ENCODE results near the gene LGI1.

LGI1 gene

GRCh38 chr10:93812659-93813338 lies 55.1 kb downstream of the LGI1 start:
- H4K20me1 ChIP-seq (ENCODE audit: insufficient read depth, low read length, poor library complexity, severe bottlenecking) = no peaks in the 10 kb centered on the region
- H3K4me3 ChIP-seq (ENCODE audit: low read length, poor library complexity, severe bottlenecking) = no peak overlapping the region
- no peaks in the 10 kb centered on the region for H3F3A ChIP-seq (ENCODE audit: low read depth)
- no peaks in the 10 kb centered on the region for H3K36me3 ChIP-seq (ENCODE audit: insufficient read depth, low read length)
- H3K4me1 ChIP-seq (ENCODE audit: insufficient read depth, low read length, poor library complexity, severe bottlenecking) = peaks cover 3% of the 10 kb centered on the region
- H3K27me3 ChIP-seq (ENCODE audit: insufficient read depth, low read length, poor library complexity, severe bottlenecking) = no peaks in the 10 kb centered on the region
- no peaks in the 10 kb centered on the region for H3K9me3 ChIP-seq (ENCODE audit: insufficient read depth, low read depth, low read length)
- peak overlapping the region; percentile 70; the same call in 1 of the 2 replicates for H2AFZ ChIP-seq (ENCODE audit: low read length)
- H3K4me2 ChIP-seq (ENCODE audit: low read depth, low read length, poor library complexity, severe bottlenecking) = no peak overlapping the region
- H3K9ac ChIP-seq (ENCODE audit: low read depth, low read length, poor library complexity, severe bottlenecking) = no peak overlapping the region
- no peaks in the 10 kb centered on the region for H3K79me2 ChIP-seq (ENCODE audit: insufficient read depth, low read length)
- H3K9me2 ChIP-seq (replicated peaks; ENCODE audit: low read depth, low read length) = no peaks in the 10 kb centered on the region
- TF ChIP-seq, protein P1, sequence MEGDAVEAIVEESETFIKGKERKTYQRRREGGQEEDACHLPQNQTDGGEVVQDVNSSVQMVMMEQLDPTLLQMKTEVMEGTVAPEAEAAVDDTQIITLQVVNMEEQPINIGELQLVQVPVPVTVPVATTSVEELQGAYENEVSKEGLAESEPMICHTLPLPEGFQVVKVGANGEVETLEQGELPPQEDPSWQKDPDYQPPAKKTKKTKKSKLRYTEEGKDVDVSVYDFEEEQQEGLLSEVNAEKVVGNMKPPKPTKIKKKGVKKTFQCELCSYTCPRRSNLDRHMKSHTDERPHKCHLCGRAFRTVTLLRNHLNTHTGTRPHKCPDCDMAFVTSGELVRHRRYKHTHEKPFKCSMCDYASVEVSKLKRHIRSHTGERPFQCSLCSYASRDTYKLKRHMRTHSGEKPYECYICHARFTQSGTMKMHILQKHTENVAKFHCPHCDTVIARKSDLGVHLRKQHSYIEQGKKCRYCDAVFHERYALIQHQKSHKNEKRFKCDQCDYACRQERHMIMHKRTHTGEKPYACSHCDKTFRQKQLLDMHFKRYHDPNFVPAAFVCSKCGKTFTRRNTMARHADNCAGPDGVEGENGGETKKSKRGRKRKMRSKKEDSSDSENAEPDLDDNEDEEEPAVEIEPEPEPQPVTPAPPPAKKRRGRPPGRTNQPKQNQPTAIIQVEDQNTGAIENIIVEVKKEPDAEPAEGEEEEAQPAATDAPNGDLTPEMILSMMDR (conservative IDR thresholded peaks at IDR 0.05; ENCODE audit: low read length) = no peak
- no peak for TF ChIP-seq EZH2phosphoT487 (IDR thresholded peaks at IDR 0.05; ENCODE audit: borderline replicate concordance)

- no peaks in the 10 kb centered on the region for H3K27me3 ChIP-seq (ENCODE audit: insufficient read depth, low read length, poor library complexity, severe bottlenecking)
- H2AFZ ChIP-seq (ENCODE audit: low read length) = peak overlapping the region; percentile 70; the same call in 1 of the 2 replicates
- no peak overlapping the region for H3K4me2 ChIP-seq (ENCODE audit: low read depth, low read length, poor library complexity, severe bottlenecking)
- H3K9me3 ChIP-seq (ENCODE audit: insufficient read depth, low read depth, low read length) = no peaks in the 10 kb centered on the region
- no peaks in the 10 kb centered on the region for H3K9me2 ChIP-seq (replicated peaks; ENCODE audit: low read depth, low read length)
- TF ChIP-seq, protein P1 (conservative IDR thresholded peaks at IDR 0.05; ENCODE audit: low read length) = peak; percentile 85
- no peak for TF ChIP-seq EZH2phosphoT487 (IDR thresholded peaks at IDR 0.05; ENCODE audit: borderline replicate concordance)
- H3K79me2 ChIP-seq (ENCODE audit: insufficient read depth, low read length) = no peaks in the 10 kb centered on the region
- peaks cover 3% of the 10 kb centered on the region for H3K4me1 ChIP-seq (ENCODE audit: insufficient read depth, low read length, poor library complexity, severe bottlenecking)
- H4K20me1 ChIP-seq (ENCODE audit: insufficient read depth, low read length, poor library complexity, severe bottlenecking) = no peaks in the 10 kb centered on the region
- no peak overlapping the region for H3K9ac ChIP-seq (ENCODE audit: low read depth, low read length, poor library complexity, severe bottlenecking)
- H3F3A ChIP-seq (ENCODE audit: low read depth) = no peaks in the 10 kb centered on the region
- H3K4me3 ChIP-seq (ENCODE audit: low read length, poor library complexity, severe bottlenecking) = no peak overlapping the region
- no peaks in the 10 kb centered on the region for H3K36me3 ChIP-seq (ENCODE audit: insufficient read depth, low read length)
Measured at GRCh38 chr10:93813507-93814465, 56.0 kb downstream of the LGI1 start.

GRCh38 chr10:93815304-93816096 lies 57.8 kb downstream of the LGI1 start:
- Histone ChIP-seq H3K4me3 (ENCODE audit: low read length, poor library complexity, severe bottlenecking) (peak overlapping the region; percentile 15), H3K79me2 (ENCODE audit: insufficient read depth, low read length) (no peaks in the 10 kb centered on the region), H2AFZ (ENCODE audit: low read length) (peak overlapping the region; percentile 70), H3K36me3 (ENCODE audit: insufficient read depth, low read length) (no peaks in the 10 kb centered on the region), H3K9ac (ENCODE audit: low read depth, low read length, poor library complexity, severe bottlenecking) (no peak overlapping the region), H3K9me3 (ENCODE audit: insufficient read depth, low read depth, low read length) (no peaks in the 10 kb centered on the region), H3K9me2 (replicated peaks; ENCODE audit: low read depth, low read length) (no peaks in the 10 kb centered on the region), H3K4me1 (ENCODE audit: insufficient read depth, low read length, poor library complexity, severe bottlenecking) (peaks cover 3% of the 10 kb centered on the region), H3K27me3 (ENCODE audit: insufficient read depth, low read length, poor library complexity, severe bottlenecking) (no peaks in the 10 kb centered on the region), H3K4me2 (ENCODE audit: low read depth, low read length, poor library complexity, severe bottlenecking) (peak overlapping the region; percentile 48), H3F3A (ENCODE audit: low read depth) (no peaks in the 10 kb centered on the region), H4K20me1 (ENCODE audit: insufficient read depth, low read length, poor library complexity, severe bottlenecking) (no peaks in the 10 kb centered on the region)
- TF ChIP-seq EZH2phosphoT487 (IDR thresholded peaks at IDR 0.05; ENCODE audit: borderline replicate concordance) = no peak
- TF ChIP-seq, protein P1 (conservative IDR thresholded peaks at IDR 0.05; ENCODE audit: low read length) = peak; percentile 28; the same call in 1 of the 2 replicates
